ENCODE measurements around the gene VPS26C.

Gene VPS26C

DNA sequence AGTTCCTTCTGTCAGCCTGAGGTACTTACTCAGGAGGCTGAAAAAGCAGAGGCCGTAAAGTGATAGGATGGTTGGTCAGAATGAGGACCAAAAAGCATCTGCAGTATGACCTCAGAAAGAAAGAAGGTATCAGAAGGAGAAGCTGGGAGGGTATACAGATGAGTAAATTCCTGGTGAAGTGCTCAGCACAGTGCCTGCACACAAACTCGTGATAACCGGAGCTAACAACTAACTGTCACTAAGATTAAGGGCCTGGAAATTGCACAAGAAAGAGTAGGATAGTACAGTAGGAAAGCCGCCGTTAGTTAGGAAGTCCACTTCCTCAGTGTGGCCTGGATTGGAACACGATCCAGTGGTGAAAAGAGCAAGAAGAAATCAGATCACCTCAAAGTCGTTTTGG, 62.6 kb downstream of the VPS26C start:
- Histone ChIP-seq H3F3A (ENCODE audit: low read depth) (no peaks in the 10 kb centered on the region), H3K36me3 (ENCODE audit: insufficient read depth, low read length) (peaks cover 38% of the 10 kb centered on the region; the same call in 1 of the 2 replicates), H3K4me1 (ENCODE audit: insufficient read depth, low read length, poor library complexity, severe bottlenecking) (no peaks in the 10 kb centered on the region), H3K9me3 (ENCODE audit: insufficient read depth, low read depth, low read length) (no peaks in the 10 kb centered on the region), H3K4me3 (ENCODE audit: low read length, poor library complexity, severe bottlenecking) (no peak overlapping the region), H3K27me3 (ENCODE audit: insufficient read depth, low read length, poor library complexity, severe bottlenecking) (no peaks in the 10 kb centered on the region), H4K20me1 (ENCODE audit: insufficient read depth, low read length, poor library complexity, severe bottlenecking) (no peaks in the 10 kb centered on the region), H2AFZ (ENCODE audit: low read length) (no peak overlapping the region), H3K9ac (ENCODE audit: low read depth, low read length, poor library complexity, severe bottlenecking) (no peak overlapping the region), H3K4me2 (ENCODE audit: low read depth, low read length, poor library complexity, severe bottlenecking) (no peak overlapping the region), H3K79me2 (ENCODE audit: insufficient read depth, low read length) (no peaks in the 10 kb centered on the region), H3K9me2 (replicated peaks; ENCODE audit: low read depth, low read length) (no peaks in the 10 kb centered on the region)
- TF ChIP-seq EZH2phosphoT487 (IDR thresholded peaks at IDR 0.05; ENCODE audit: borderline replicate concordance) (no peak), CTCF (conservative IDR thresholded peaks at IDR 0.05; ENCODE audit: low read length) (no peak)

DNA sequence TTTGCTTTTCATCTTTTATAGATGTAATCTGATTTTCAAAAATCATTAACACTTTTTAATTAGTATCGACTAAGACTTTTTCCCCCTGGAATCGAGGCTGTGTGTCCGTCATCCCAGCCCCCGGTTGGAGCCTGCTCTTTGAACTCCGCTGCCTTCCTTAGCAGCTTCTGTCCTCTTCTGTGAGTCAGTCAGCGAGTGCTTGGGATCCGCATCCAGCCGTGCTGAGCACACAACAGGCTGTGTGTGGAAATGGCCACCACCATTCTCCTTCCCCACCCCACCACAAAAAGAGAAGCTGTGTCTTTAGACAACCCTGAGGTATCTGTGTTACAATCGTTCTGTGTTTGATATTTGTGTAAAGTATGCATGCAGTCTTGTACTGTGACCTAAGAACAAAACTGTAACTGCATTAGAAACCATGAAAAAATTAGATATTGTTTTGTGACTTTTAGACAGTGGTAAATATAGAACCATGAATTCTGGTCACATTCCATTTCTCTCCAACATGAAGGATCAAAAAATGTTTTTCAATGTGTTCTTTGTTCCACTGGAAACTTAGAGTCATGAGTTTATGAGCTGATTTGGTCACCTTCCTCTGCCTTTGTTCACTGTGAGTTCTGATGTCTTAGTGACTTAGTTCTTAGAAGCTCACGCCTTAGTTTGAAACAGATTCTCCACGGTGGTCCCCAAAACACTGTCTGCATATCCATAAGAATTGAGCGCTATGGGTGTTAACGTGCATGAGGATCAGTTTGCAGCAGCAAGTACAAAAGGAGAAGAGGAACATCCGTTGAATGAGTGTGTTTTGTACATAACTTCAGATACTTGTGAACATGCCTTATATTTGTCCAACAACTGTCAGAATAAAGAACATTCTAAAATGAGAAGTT, 64.7 kb downstream of the VPS26C start:
- no peaks in the 10 kb centered on the region for H4K20me1 ChIP-seq (ENCODE audit: insufficient read depth, low read length, poor library complexity, severe bottlenecking)
- peaks cover 56% of the 10 kb centered on the region; the same call in 1 of the 2 replicates for H3K36me3 ChIP-seq (ENCODE audit: insufficient read depth, low read length)
- H3K79me2 ChIP-seq (ENCODE audit: insufficient read depth, low read length): no peaks in the 10 kb centered on the region
- H3K4me3 ChIP-seq (ENCODE audit: low read length, poor library complexity, severe bottlenecking): no peak overlapping the region
- no peak for TF ChIP-seq EZH2phosphoT487 (IDR thresholded peaks at IDR 0.05; ENCODE audit: borderline replicate concordance)
- TF ChIP-seq CTCF (conservative IDR thresholded peaks at IDR 0.05; ENCODE audit: low read length): no peak
- H3K9ac ChIP-seq (ENCODE audit: low read depth, low read length, poor library complexity, severe bottlenecking): no peak overlapping the region
- no peaks in the 10 kb centered on the region for H3F3A ChIP-seq (ENCODE audit: low read depth)
- no peaks in the 10 kb centered on the region for H3K9me2 ChIP-seq (replicated peaks; ENCODE audit: low read depth, low read length)
- no peak overlapping the region for H2AFZ ChIP-seq (ENCODE audit: low read length)
- H3K9me3 ChIP-seq (ENCODE audit: insufficient read depth, low read depth, low read length): no peaks in the 10 kb centered on the region
- no peaks in the 10 kb centered on the region for H3K27me3 ChIP-seq (ENCODE audit: insufficient read depth, low read length, poor library complexity, severe bottlenecking)
- no peak overlapping the region for H3K4me2 ChIP-seq (ENCODE audit: low read depth, low read length, poor library complexity, severe bottlenecking)
- H3K4me1 ChIP-seq (ENCODE audit: insufficient read depth, low read length, poor library complexity, severe bottlenecking): no peaks in the 10 kb centered on the region

DNA sequence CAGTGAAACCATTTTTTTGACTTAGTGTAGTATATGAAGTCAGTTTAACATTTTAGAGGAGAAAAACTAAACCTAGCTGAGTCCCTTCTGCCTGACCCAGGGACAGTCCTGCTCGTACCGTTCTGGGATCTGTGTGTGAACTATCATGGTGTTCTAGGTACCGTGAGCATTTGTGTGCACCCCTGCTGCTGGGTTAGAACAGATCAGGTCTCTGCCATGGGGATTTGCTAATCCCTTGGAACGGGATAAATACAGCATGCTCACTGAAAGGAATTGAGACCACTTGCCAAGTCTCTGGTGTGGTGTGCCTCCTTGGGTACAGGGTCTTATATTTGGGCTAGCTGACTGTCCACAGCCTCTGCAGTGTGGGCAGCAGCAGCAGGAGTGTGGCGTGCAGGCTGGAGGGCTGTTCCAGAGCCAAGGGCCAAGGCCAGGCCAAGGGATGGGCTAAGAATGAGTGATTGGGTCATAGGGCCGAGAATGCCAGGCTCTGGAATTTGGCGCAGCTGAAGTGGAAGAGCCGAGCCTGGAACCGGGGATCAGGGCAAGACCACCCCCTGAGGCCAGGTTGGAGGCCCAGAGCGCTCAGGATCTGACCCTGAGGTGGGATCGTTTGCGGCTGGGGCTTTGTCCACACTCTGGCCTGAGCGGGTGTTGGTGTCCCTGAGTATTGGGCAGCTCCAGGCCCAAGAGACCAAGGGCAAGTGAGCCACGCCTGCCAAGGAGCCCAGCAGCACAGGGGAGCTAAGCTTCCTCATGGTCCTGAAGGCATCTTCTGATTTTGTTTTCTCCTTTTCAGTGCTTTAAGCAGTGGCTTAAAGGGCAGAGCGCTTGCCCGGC, 66.3 kb downstream of the VPS26C start:
- no peaks in the 10 kb centered on the region for H3K9me3 ChIP-seq (ENCODE audit: insufficient read depth, low read depth, low read length)
- no peak overlapping the region for H3K4me3 ChIP-seq (ENCODE audit: low read length, poor library complexity, severe bottlenecking)
- no peaks in the 10 kb centered on the region for H3K27me3 ChIP-seq (ENCODE audit: insufficient read depth, low read length, poor library complexity, severe bottlenecking)
- no peaks in the 10 kb centered on the region for H3K9me2 ChIP-seq (replicated peaks; ENCODE audit: low read depth, low read length)
- H3K4me1 ChIP-seq (ENCODE audit: insufficient read depth, low read length, poor library complexity, severe bottlenecking): no peaks in the 10 kb centered on the region
- TF ChIP-seq CTCF (conservative IDR thresholded peaks at IDR 0.05; ENCODE audit: low read length) (no peak), EZH2phosphoT487 (IDR thresholded peaks at IDR 0.05; ENCODE audit: borderline replicate concordance) (no peak)
- no peak overlapping the region for H3K4me2 ChIP-seq (ENCODE audit: low read depth, low read length, poor library complexity, severe bottlenecking)
- no peaks in the 10 kb centered on the region for H3K79me2 ChIP-seq (ENCODE audit: insufficient read depth, low read length)
- no peaks in the 10 kb centered on the region for H3F3A ChIP-seq (ENCODE audit: low read depth)
- no peak overlapping the region for H2AFZ ChIP-seq (ENCODE audit: low read length)
- peaks cover 67% of the 10 kb centered on the region; the same call in 1 of the 2 replicates for H3K36me3 ChIP-seq (ENCODE audit: insufficient read depth, low read length)
- no peak overlapping the region for H3K9ac ChIP-seq (ENCODE audit: low read depth, low read length, poor library complexity, severe bottlenecking)
- H4K20me1 ChIP-seq (ENCODE audit: insufficient read depth, low read length, poor library complexity, severe bottlenecking): no peaks in the 10 kb centered on the region
